ENCODE data around the gene MAP1LC3B.

The MAP1LC3B gene

GRCh38 chr16:87407511-87408112 is 15.5 kb downstream of the MAP1LC3B start:
- no peaks in the 10 kb centered on the region for H3K4me1 ChIP-seq (ENCODE audit: control insufficient read depth in 5 of 5, insufficient read depth in 5 of 5, low read length in 5 of 5)
- no peaks in the 10 kb centered on the region for H3K9me3 ChIP-seq (ENCODE audit: control insufficient read depth in 5 of 5, low read length in 5 of 5)
- H3K4me3 ChIP-seq (ENCODE audit: low read depth in 1 of 5, low read length in 5 of 5): no peak overlapping the region
- H3K27ac ChIP-seq (ENCODE audit: low read depth, low read length): no peak overlapping the region
- H3K27me3 ChIP-seq (ENCODE audit: control insufficient read depth in 5 of 5, insufficient read depth in 4 of 5, low read length in 5 of 5): no peaks in the 10 kb centered on the region
- H3K36me3 ChIP-seq (ENCODE audit: control insufficient read depth in 5 of 5, insufficient read depth in 5 of 5, low read length in 5 of 5): peaks cover 14 to 80% (median 72%) of the 10 kb centered on the region in 5 donors
- H3K9ac ChIP-seq (ENCODE audit: low read length in 5 of 5): no peak overlapping the region

GRCh38 chr16:87409153-87409552 is 17.0 kb downstream of the MAP1LC3B start:
- H3K4me1 ChIP-seq (ENCODE audit: control insufficient read depth in 5 of 5, insufficient read depth in 5 of 5, low read length in 5 of 5): no peaks in the 10 kb centered on the region
- peaks cover 3 to 81% (median 70%) of the 10 kb centered on the region in 5 donors for H3K36me3 ChIP-seq (ENCODE audit: control insufficient read depth in 5 of 5, insufficient read depth in 5 of 5, low read length in 5 of 5)
- no peak overlapping the region for H3K4me3 ChIP-seq (ENCODE audit: low read depth in 1 of 5, low read length in 5 of 5)
- H3K27ac ChIP-seq (ENCODE audit: low read depth, low read length): no peak overlapping the region
- H3K27me3 ChIP-seq (ENCODE audit: control insufficient read depth in 5 of 5, insufficient read depth in 4 of 5, low read length in 5 of 5): no peaks in the 10 kb centered on the region
- no peak overlapping the region for H3K9ac ChIP-seq (ENCODE audit: low read length in 5 of 5)
- H3K9me3 ChIP-seq (ENCODE audit: control insufficient read depth in 5 of 5, low read length in 5 of 5): no peaks in the 10 kb centered on the region

GRCh38 chr16:87409781-87410180 is 17.6 kb downstream of the MAP1LC3B start:
- Histone ChIP-seq H3K27me3 (ENCODE audit: control insufficient read depth in 5 of 5, insufficient read depth in 4 of 5, low read length in 5 of 5) (no peaks in the 10 kb centered on the region), H3K4me3 (ENCODE audit: low read depth in 1 of 5, low read length in 5 of 5) (no peak overlapping the region), H3K4me1 (ENCODE audit: control insufficient read depth in 5 of 5, insufficient read depth in 5 of 5, low read length in 5 of 5) (no peaks in the 10 kb centered on the region), H3K9ac (ENCODE audit: low read length in 5 of 5) (no peak overlapping the region), H3K27ac (ENCODE audit: low read depth, low read length) (no peak overlapping the region), H3K9me3 (ENCODE audit: control insufficient read depth in 5 of 5, low read length in 5 of 5) (no peaks in the 10 kb centered on the region), H3K36me3 (ENCODE audit: control insufficient read depth in 5 of 5, insufficient read depth in 5 of 5, low read length in 5 of 5) (peaks cover 2 to 81% (median 70%) of the 10 kb centered on the region in 5 donors)

- Histone ChIP-seq H3K9me3 (ENCODE audit: control insufficient read depth in 5 of 5, low read length in 5 of 5) (no peaks in the 10 kb centered on the region), H3K27ac (ENCODE audit: low read depth, low read length) (no peak overlapping the region), H3K4me1 (ENCODE audit: control insufficient read depth in 5 of 5, insufficient read depth in 5 of 5, low read length in 5 of 5) (no peaks in the 10 kb centered on the region), H3K9ac (ENCODE audit: low read length in 5 of 5) (no peak overlapping the region), H3K4me3 (ENCODE audit: low read depth in 1 of 5, low read length in 5 of 5) (no peak overlapping the region), H3K27me3 (ENCODE audit: control insufficient read depth in 5 of 5, insufficient read depth in 4 of 5, low read length in 5 of 5) (no peaks in the 10 kb centered on the region), H3K36me3 (ENCODE audit: control insufficient read depth in 5 of 5, insufficient read depth in 5 of 5, low read length in 5 of 5) (peaks cover 2 to 80% (median 67%) of the 10 kb centered on the region in 5 donors)
These were observed 18.4 kb downstream of the MAP1LC3B start for GRCh38 chr16:87410530-87410929.

- Histone ChIP-seq H3K36me3 (ENCODE audit: control insufficient read depth in 5 of 5, insufficient read depth in 5 of 5, low read length in 5 of 5) (peaks cover 2 to 81% (median 69%) of the 10 kb centered on the region in 5 donors), H3K4me3 (ENCODE audit: low read depth in 1 of 5, low read length in 5 of 5) (no peak overlapping the region), H3K9me3 (ENCODE audit: control insufficient read depth in 5 of 5, low read length in 5 of 5) (no peaks in the 10 kb centered on the region), H3K27me3 (ENCODE audit: control insufficient read depth in 5 of 5, insufficient read depth in 4 of 5, low read length in 5 of 5) (no peaks in the 10 kb centered on the region), H3K4me1 (ENCODE audit: control insufficient read depth in 5 of 5, insufficient read depth in 5 of 5, low read length in 5 of 5) (no peaks in the 10 kb centered on the region), H3K9ac (ENCODE audit: low read length in 5 of 5) (no peak overlapping the region), H3K27ac (ENCODE audit: low read depth, low read length) (no peak overlapping the region)
These were observed 18.8 kb downstream of the MAP1LC3B start for GRCh38 chr16:87410968-87411367.

GRCh38 chr16:87411375-87412271 is 19.5 kb downstream of the MAP1LC3B start:
- Histone ChIP-seq H3K4me3 (ENCODE audit: low read depth in 1 of 5, low read length in 5 of 5) (no peak overlapping the region), H3K9me3 (ENCODE audit: control insufficient read depth in 5 of 5, low read length in 5 of 5) (no peaks in the 10 kb centered on the region), H3K36me3 (ENCODE audit: control insufficient read depth in 5 of 5, insufficient read depth in 5 of 5, low read length in 5 of 5) (peaks cover 2 to 84% (median 69%) of the 10 kb centered on the region in 5 donors), H3K27ac (ENCODE audit: low read depth, low read length) (no peak overlapping the region), H3K9ac (ENCODE audit: low read length in 5 of 5) (no peak overlapping the region), H3K4me1 (ENCODE audit: control insufficient read depth in 5 of 5, insufficient read depth in 5 of 5, low read length in 5 of 5) (no peaks in the 10 kb centered on the region), H3K27me3 (ENCODE audit: control insufficient read depth in 5 of 5, insufficient read depth in 4 of 5, low read length in 5 of 5) (no peaks in the 10 kb centered on the region)

- H3K36me3 ChIP-seq (ENCODE audit: control insufficient read depth in 5 of 5, insufficient read depth in 5 of 5, low read length in 5 of 5): peaks cover 2 to 85% (median 67%) of the 10 kb centered on the region in 5 donors
- no peaks in the 10 kb centered on the region for H3K9me3 ChIP-seq (ENCODE audit: control insufficient read depth in 5 of 5, low read length in 5 of 5)
These were observed 20.3 kb downstream of the MAP1LC3B start for GRCh38 chr16:87412371-87412995.

GRCh38 chr16:87412996-87413421 is 20.9 kb downstream of the MAP1LC3B start:
- Histone ChIP-seq H3K36me3 (ENCODE audit: control insufficient read depth in 5 of 5, insufficient read depth in 5 of 5, low read length in 5 of 5) (peaks cover 2 to 85% (median 69%) of the 10 kb centered on the region in 5 donors), H3K4me1 (ENCODE audit: control insufficient read depth in 5 of 5, insufficient read depth in 5 of 5, low read length in 5 of 5) (peaks cover 0 to 5% (median 0%) of the 10 kb centered on the region in 5 donors), H3K9ac (ENCODE audit: low read length in 5 of 5) (no peak overlapping the region), H3K27me3 (ENCODE audit: control insufficient read depth in 5 of 5, insufficient read depth in 4 of 5, low read length in 5 of 5) (no peaks in the 10 kb centered on the region), H3K4me3 (ENCODE audit: low read depth in 1 of 5, low read length in 5 of 5) (no peak overlapping the region), H3K9me3 (ENCODE audit: control insufficient read depth in 5 of 5, low read length in 5 of 5) (no peaks in the 10 kb centered on the region), H3K27ac (ENCODE audit: low read depth, low read length) (no peak overlapping the region)

More at GRCh38 chr16:87412371-87412995, 20.3 kb downstream of the MAP1LC3B start:
- no peak overlapping the region for H3K4me3 ChIP-seq (ENCODE audit: low read depth in 1 of 5, low read length in 5 of 5)
- no peak overlapping the region for H3K27ac ChIP-seq (ENCODE audit: low read depth, low read length)
- H3K4me1 ChIP-seq (ENCODE audit: control insufficient read depth in 5 of 5, insufficient read depth in 5 of 5, low read length in 5 of 5): peaks cover 0 to 5% (median 0%) of the 10 kb centered on the region in 5 donors
- no peak overlapping the region for H3K9ac ChIP-seq (ENCODE audit: low read length in 5 of 5)
- no peaks in the 10 kb centered on the region for H3K27me3 ChIP-seq (ENCODE audit: control insufficient read depth in 5 of 5, insufficient read depth in 4 of 5, low read length in 5 of 5)

- H3K9ac ChIP-seq (ENCODE audit: low read length in 5 of 5): no peak overlapping the region
- no peak overlapping the region for H3K27ac ChIP-seq (ENCODE audit: low read depth, low read length)
- H3K27me3 ChIP-seq (ENCODE audit: control insufficient read depth in 5 of 5, insufficient read depth in 4 of 5, low read length in 5 of 5): no peaks in the 10 kb centered on the region
- H3K4me1 ChIP-seq (ENCODE audit: control insufficient read depth in 5 of 5, insufficient read depth in 5 of 5, low read length in 5 of 5): peaks cover 0 to 5% (median 0%) of the 10 kb centered on the region in 5 donors
- peaks cover 0 to 88% (median 72%) of the 10 kb centered on the region in 5 donors for H3K36me3 ChIP-seq (ENCODE audit: control insufficient read depth in 5 of 5, insufficient read depth in 5 of 5, low read length in 5 of 5)
- H3K4me3 ChIP-seq (ENCODE audit: low read depth in 1 of 5, low read length in 5 of 5): no peak overlapping the region
- no peaks in the 10 kb centered on the region for H3K9me3 ChIP-seq (ENCODE audit: control insufficient read depth in 5 of 5, low read length in 5 of 5)
These were observed 22.1 kb downstream of the MAP1LC3B start for GRCh38 chr16:87414251-87414680.
